ENCODE results near the gene CADPS.

DNA sequence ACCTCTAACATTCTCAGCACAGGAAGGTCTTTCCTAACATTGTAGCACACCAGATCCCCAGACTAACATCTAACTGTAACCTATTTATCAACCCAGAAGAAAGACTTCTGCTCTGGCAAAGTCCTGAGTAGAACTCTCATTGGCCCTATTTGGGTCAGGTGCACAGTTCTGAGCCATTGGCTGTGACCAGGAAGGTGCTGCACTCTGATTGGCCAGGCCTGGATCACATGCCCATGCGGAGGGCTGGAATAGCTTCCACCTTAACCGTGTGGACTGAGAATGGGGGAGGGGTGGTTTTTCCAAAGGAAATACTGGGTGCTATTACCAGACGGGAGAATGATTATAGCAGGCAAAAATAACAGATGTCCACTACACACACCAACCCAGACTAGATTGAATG is 513.4 kb downstream of the CADPS start:
- TF ChIP-seq TEAD4 (CRISPR knock-in tag; IDR thresholded peaks at IDR 0.05) = no peak
- no peak for TF ChIP-seq NR3C1 (CRISPR knock-in tag; conservative IDR thresholded peaks at IDR 0.05; ENCODE audit: low read depth)
- no peak for TF ChIP-seq ZNF263 (CRISPR knock-in tag; IDR thresholded peaks at IDR 0.05; ENCODE audit: low read depth)
- TF ChIP-seq, protein P1, sequence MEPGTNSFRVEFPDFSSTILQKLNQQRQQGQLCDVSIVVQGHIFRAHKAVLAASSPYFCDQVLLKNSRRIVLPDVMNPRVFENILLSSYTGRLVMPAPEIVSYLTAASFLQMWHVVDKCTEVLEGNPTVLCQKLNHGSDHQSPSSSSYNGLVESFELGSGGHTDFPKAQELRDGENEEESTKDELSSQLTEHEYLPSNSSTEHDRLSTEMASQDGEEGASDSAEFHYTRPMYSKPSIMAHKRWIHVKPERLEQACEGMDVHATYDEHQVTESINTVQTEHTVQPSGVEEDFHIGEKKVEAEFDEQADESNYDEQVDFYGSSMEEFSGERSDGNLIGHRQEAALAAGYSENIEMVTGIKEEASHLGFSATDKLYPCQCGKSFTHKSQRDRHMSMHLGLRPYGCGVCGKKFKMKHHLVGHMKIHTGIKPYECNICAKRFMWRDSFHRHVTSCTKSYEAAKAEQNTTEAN (CRISPR knock-in tag; IDR thresholded peaks at IDR 0.05) = no peak
- TF ChIP-seq, protein P2, sequence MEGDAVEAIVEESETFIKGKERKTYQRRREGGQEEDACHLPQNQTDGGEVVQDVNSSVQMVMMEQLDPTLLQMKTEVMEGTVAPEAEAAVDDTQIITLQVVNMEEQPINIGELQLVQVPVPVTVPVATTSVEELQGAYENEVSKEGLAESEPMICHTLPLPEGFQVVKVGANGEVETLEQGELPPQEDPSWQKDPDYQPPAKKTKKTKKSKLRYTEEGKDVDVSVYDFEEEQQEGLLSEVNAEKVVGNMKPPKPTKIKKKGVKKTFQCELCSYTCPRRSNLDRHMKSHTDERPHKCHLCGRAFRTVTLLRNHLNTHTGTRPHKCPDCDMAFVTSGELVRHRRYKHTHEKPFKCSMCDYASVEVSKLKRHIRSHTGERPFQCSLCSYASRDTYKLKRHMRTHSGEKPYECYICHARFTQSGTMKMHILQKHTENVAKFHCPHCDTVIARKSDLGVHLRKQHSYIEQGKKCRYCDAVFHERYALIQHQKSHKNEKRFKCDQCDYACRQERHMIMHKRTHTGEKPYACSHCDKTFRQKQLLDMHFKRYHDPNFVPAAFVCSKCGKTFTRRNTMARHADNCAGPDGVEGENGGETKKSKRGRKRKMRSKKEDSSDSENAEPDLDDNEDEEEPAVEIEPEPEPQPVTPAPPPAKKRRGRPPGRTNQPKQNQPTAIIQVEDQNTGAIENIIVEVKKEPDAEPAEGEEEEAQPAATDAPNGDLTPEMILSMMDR (IDR thresholded peaks at IDR 0.05) = no peak
- no peak for TF ChIP-seq ETV6 (CRISPR knock-in tag; IDR thresholded peaks at IDR 0.05)
- no peak for TF ChIP-seq SMAD3 (CRISPR knock-in tag; IDR thresholded peaks at IDR 0.05; ENCODE audit: borderline replicate concordance)
- TF ChIP-seq, protein P3, sequence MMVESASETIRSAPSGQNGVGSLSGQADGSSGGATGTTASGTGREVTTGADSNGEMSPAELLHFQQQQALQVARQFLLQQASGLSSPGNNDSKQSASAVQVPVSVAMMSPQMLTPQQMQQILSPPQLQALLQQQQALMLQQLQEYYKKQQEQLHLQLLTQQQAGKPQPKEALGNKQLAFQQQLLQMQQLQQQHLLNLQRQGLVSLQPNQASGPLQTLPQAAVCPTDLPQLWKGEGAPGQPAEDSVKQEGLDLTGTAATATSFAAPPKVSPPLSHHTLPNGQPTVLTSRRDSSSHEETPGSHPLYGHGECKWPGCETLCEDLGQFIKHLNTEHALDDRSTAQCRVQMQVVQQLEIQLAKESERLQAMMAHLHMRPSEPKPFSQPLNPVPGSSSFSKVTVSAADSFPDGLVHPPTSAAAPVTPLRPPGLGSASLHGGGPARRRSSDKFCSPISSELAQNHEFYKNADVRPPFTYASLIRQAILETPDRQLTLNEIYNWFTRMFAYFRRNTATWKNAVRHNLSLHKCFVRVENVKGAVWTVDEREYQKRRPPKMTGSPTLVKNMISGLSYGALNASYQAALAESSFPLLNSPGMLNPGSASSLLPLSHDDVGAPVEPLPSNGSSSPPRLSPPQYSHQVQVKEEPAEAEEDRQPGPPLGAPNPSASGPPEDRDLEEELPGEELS (CRISPR knock-in tag; IDR thresholded peaks at IDR 0.05) = no peak
- TF ChIP-seq NR2C2 (CRISPR knock-in tag; IDR thresholded peaks at IDR 0.05) = no peak
- no peak for TF ChIP-seq NR1H2 (CRISPR knock-in tag; IDR thresholded peaks at IDR 0.05)
- TF ChIP-seq JUN (CRISPR knock-in tag; IDR thresholded peaks at IDR 0.05) = no peak
- TF ChIP-seq, protein P4, sequence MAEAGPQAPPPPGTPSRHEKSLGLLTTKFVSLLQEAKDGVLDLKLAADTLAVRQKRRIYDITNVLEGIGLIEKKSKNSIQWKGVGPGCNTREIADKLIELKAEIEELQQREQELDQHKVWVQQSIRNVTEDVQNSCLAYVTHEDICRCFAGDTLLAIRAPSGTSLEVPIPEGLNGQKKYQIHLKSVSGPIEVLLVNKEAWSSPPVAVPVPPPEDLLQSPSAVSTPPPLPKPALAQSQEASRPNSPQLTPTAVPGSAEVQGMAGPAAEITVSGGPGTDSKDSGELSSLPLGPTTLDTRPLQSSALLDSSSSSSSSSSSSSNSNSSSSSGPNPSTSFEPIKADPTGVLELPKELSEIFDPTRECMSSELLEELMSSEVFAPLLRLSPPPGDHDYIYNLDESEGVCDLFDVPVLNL (CRISPR knock-in tag; IDR thresholded peaks at IDR 0.05; ENCODE audit: borderline replicate concordance, low read depth) = no peak
- TF ChIP-seq, protein P5, sequence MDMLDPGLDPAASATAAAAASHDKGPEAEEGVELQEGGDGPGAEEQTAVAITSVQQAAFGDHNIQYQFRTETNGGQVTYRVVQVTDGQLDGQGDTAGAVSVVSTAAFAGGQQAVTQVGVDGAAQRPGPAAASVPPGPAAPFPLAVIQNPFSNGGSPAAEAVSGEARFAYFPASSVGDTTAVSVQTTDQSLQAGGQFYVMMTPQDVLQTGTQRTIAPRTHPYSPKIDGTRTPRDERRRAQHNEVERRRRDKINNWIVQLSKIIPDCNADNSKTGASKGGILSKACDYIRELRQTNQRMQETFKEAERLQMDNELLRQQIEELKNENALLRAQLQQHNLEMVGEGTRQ (CRISPR knock-in tag; IDR thresholded peaks at IDR 0.05) = peak; percentile 90
